ENCODE results near the gene ACOT7. TPM values are rescaled to one million over a fixed set of nuclear protein-coding genes. Genes with fewer than 3 reads are reported as not detected.
A peak's percentile ranks its signal among the peaks of the same experiment; 100 is the strongest.

The ACOT7 gene
- total and polyA plus RNA-seq, 2 of the 13 experiments (the other 11 are each of a cell fraction or from before 2014, with no cell fraction given): 33.0 to 55.8 TPM

GRCh38 chr1:6385488-6386191 lies 7.9 kb downstream of the ACOT7 start:
- CTCF ChIA-PET (ENCODE audit: low intra/inter-chr PET ratio, low total read pairs): no interaction called here
- POLR2A ChIA-PET: no interaction called here

More at GRCh38 chr1:6385488-6386191, 7.9 kb downstream of the ACOT7 start:
- Histone ChIP-seq H3K9ac (ENCODE audit: insufficient read depth, low read depth, low read length) (no peak overlapping the region), H4K20me1 (ENCODE audit: insufficient read depth, low read length) (no peaks in the 10 kb centered on the region), H3K9me3 (ENCODE audit: low read length) (no peaks in the 10 kb centered on the region), H3K27me3 (ENCODE audit: control insufficient read depth in 1 of 2, insufficient read depth in 2 of 2, low read length in 2 of 2) (no peaks in the 10 kb centered on the region), H2AFZ (ENCODE audit: low read length) (no peak overlapping the region), H3K4me1 (ENCODE audit: insufficient read depth, low read length) (no peaks in the 10 kb centered on the region), H3K4me2 (ENCODE audit: low read depth, low read length) (no peak overlapping the region), H3K4me3 (replicated peaks in 1 of 3; ENCODE audit: insufficient read depth in 1 of 3, low read depth in 2 of 3, low read length in 3 of 3) (no peak overlapping the region), H3K79me2 (ENCODE audit: insufficient read depth, low read length) (peaks cover 19% of the 10 kb centered on the region), H3K36me3 (replicated peaks in 1 of 2; ENCODE audit: control insufficient read depth in 1 of 2, insufficient read depth in 2 of 2, low read length in 2 of 2) (no peaks in the 10 kb centered on the region; a peak in 1 of 5 replicates), H3K27ac (ENCODE audit: extremely low read length, insufficient read depth, low read length) (no peak overlapping the region)
- DNase-seq (ENCODE audit: low spot score) (no peak), ATAC-seq (no peak), FAIRE-seq (no peak)
- in situ Hi-C loops (cut with HindIII; ENCODE audit: extremely low pct_ligation_motif_present, low pct_unique_long_range_greater_than_20kb): no loop called here
- BruUV-seq (replicated peaks): no TSS peak
- TF ChIP-seq ZNF281 (CRISPR knock-in tag; IDR thresholded peaks at IDR 0.05; ENCODE audit: borderline replicate concordance) (0 out of 2 replicates have a peak, but pooled peaks have one; percentile 26), ZNF558 (CRISPR knock-in tag; IDR thresholded peaks at IDR 0.05; ENCODE audit: borderline replicate concordance) (no peak)
- WGBS (ENCODE audit: low lambda C conversion rate): 89% methylated on average over 13 of the region's 22 CpGs
- intact Hi-C loops (cut with micrococcal nuclease; ENCODE audit: unreplicated experiment): no loop called here

Data from HepG2 (cell line).